ENCODE measurements around the gene EEPD1.

DNA sequence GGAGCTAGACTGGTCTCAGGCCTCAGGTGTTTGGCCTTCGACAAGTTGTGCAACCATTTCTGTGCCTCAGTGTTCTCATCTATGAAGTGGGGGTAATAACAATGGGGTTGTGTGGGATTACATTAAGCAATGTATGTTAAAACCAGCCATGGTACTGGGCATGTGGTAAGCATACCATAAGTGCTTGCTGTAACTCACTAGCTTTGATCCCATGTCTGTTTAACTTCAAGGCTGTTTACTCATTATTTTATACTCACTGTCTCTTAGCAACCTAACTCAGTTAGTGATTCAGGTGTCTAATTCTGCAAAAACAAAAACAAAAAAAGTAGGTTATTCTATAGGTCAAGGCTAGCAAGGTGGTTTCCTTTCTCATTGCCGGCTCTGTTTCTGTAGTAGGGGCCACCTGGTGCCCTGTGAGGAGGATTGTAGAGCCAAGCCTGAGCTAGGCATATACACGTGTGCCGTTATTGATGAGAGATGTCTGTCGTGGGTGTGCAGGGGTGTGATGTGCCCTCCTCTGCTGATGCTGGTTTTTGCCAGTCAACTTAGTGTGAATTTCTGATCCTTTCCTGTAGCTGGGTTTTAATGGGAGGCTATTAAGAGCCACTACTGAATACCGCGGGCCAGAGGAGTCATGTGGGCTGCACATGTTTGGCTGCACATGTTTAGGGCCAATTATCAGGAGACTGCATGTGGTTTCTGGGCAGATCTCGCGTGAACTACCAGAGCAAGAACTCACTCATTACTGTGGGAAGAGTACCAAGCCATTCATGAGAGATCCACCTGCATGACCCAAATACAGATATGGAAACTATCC lies 56.2 kb downstream of the EEPD1 start:
- no peak for TF ChIP-seq CTCF (IDR thresholded peaks at IDR 0.05)
- no peak for TF ChIP-seq POLR2A (IDR thresholded peaks at IDR 0.05)
